ENCODE measurements around the gene MARK4.

DNA sequence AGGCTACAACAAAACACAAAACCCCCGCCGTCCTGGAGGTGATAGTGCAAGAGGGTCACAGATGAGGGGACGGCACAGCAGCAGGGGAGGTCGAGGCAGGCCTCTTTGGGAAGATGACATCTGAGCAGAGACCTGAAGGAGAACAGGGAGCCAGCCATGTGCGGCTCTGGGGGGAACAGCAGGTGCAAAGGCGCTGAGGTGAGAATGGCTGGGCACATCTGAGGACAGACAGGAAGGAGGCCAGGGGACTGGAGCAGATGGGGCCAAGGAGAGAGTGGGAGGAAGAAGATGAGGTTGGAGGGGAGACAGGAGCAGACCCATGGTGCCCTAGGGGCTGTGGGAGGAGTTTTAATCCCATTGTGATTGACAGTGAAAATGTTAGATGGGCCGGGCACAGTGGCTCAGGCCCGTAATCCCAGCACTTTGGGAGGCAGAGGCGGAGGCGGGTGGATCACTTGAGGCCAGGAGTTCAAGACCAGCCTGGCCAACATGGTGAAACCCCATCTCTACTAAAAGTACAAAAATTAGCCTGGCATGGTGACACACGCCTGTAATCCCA, 73.4 kb downstream of the MARK4 start:
- TF ChIP-seq, protein P1, sequence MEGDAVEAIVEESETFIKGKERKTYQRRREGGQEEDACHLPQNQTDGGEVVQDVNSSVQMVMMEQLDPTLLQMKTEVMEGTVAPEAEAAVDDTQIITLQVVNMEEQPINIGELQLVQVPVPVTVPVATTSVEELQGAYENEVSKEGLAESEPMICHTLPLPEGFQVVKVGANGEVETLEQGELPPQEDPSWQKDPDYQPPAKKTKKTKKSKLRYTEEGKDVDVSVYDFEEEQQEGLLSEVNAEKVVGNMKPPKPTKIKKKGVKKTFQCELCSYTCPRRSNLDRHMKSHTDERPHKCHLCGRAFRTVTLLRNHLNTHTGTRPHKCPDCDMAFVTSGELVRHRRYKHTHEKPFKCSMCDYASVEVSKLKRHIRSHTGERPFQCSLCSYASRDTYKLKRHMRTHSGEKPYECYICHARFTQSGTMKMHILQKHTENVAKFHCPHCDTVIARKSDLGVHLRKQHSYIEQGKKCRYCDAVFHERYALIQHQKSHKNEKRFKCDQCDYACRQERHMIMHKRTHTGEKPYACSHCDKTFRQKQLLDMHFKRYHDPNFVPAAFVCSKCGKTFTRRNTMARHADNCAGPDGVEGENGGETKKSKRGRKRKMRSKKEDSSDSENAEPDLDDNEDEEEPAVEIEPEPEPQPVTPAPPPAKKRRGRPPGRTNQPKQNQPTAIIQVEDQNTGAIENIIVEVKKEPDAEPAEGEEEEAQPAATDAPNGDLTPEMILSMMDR (IDR thresholded peaks at IDR 0.05), result no peak
- no peak for TF ChIP-seq POLR2A (IDR thresholded peaks at IDR 0.05)
